ENCODE data around the gene MED28.

DNA sequence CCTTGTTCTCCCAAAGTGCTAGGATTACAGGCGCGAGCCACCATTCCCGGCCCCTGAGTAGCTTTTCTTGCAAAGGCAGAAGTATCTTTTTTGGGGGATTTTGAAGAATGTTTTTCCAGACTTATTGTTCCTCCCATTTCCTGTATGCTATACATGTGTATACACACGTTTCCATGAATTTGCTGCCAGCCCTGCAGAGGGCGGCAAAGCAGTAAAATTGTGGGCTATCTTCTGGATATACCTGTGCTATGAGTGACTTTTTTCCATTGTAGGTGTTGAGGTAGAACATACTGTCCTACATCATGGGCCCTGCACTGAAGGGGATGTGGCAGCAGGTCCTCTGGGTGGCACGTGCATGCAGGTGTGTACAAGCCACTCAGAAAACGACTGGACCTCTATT, 16.9 kb upstream of the MED28 start:
- TF ChIP-seq, protein P1, sequence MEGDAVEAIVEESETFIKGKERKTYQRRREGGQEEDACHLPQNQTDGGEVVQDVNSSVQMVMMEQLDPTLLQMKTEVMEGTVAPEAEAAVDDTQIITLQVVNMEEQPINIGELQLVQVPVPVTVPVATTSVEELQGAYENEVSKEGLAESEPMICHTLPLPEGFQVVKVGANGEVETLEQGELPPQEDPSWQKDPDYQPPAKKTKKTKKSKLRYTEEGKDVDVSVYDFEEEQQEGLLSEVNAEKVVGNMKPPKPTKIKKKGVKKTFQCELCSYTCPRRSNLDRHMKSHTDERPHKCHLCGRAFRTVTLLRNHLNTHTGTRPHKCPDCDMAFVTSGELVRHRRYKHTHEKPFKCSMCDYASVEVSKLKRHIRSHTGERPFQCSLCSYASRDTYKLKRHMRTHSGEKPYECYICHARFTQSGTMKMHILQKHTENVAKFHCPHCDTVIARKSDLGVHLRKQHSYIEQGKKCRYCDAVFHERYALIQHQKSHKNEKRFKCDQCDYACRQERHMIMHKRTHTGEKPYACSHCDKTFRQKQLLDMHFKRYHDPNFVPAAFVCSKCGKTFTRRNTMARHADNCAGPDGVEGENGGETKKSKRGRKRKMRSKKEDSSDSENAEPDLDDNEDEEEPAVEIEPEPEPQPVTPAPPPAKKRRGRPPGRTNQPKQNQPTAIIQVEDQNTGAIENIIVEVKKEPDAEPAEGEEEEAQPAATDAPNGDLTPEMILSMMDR (IDR thresholded peaks at IDR 0.05), result peak; percentile 48
- no peak for TF ChIP-seq FOXM1 (IDR thresholded peaks at IDR 0.05; ENCODE audit: low read depth)
- TF ChIP-seq USF2 (IDR thresholded peaks at IDR 0.05; ENCODE audit: borderline replicate concordance, low read depth, low read length), result no peak
- TF ChIP-seq RFX5 (IDR thresholded peaks at IDR 0.05; ENCODE audit: low read length), result no peak
- TF ChIP-seq FOXJ3 (CRISPR knock-in tag; IDR thresholded peaks at IDR 0.05), result no peak
- TF ChIP-seq YY1 (IDR thresholded peaks at IDR 0.05; ENCODE audit: low read depth), result no peak
- TF ChIP-seq, protein P2, sequence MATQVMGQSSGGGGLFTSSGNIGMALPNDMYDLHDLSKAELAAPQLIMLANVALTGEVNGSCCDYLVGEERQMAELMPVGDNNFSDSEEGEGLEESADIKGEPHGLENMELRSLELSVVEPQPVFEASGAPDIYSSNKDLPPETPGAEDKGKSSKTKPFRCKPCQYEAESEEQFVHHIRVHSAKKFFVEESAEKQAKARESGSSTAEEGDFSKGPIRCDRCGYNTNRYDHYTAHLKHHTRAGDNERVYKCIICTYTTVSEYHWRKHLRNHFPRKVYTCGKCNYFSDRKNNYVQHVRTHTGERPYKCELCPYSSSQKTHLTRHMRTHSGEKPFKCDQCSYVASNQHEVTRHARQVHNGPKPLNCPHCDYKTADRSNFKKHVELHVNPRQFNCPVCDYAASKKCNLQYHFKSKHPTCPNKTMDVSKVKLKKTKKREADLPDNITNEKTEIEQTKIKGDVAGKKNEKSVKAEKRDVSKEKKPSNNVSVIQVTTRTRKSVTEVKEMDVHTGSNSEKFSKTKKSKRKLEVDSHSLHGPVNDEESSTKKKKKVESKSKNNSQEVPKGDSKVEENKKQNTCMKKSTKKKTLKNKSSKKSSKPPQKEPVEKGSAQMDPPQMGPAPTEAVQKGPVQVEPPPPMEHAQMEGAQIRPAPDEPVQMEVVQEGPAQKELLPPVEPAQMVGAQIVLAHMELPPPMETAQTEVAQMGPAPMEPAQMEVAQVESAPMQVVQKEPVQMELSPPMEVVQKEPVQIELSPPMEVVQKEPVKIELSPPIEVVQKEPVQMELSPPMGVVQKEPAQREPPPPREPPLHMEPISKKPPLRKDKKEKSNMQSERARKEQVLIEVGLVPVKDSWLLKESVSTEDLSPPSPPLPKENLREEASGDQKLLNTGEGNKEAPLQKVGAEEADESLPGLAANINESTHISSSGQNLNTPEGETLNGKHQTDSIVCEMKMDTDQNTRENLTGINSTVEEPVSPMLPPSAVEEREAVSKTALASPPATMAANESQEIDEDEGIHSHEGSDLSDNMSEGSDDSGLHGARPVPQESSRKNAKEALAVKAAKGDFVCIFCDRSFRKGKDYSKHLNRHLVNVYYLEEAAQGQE (IDR thresholded peaks at IDR 0.05; ENCODE audit: low read depth, low read length), result no peak

Data from SK-N-SH (cell line).